Mucosa of descending colon (tissue), 3 donors: ENCODE results near the gene COL18A1. TPM values are rescaled to one million over a fixed set of nuclear protein-coding genes. Genes with fewer than 3 reads are reported as not detected.

Experiments
- ATAC-seq: fragments of 200-7000 bp; cut with Tn5 transposase; one replicate; pipeline ENCODE4 v1.9.1; 2020; ENCODE audit warnings: mild to moderate bottlenecking, moderate library complexity
- DNase-seq, 3 donors: peaks; one replicate each; pipeline ENCODE4 v3.0.0-alpha.2; 2020
- H3K36me3 ChIP-seq: fragments of 200-600 bp; one replicate; pipeline ENCODE4 v1.8.0; 2021; ENCODE audit warnings: low read depth, mild to moderate bottlenecking
- H3K4me1 ChIP-seq: fragments of 200-600 bp; one replicate; pipeline ENCODE4 v1.8.0; 2021; ENCODE audit warnings: low read depth, mild to moderate bottlenecking
- H3K4me3 ChIP-seq: fragments of 200-600 bp; one replicate; pipeline ENCODE4 v1.8.0; 2021; ENCODE audit warnings: mild to moderate bottlenecking
- H3K9me3 ChIP-seq: fragments of 200-600 bp; one replicate; pipeline ENCODE4 v1.8.0; 2021; ENCODE audit warnings: mild to moderate bottlenecking
- intact Hi-C, 2 donors: fragments of 100-400 bp; cut with DNase I in 1 of 2; cut with micrococcal nuclease in 1 of 2; formaldehyde crosslinking; loops; one replicate each; pipeline versions ENCODE4 v1.11.0 to v1.11.1; 2022; cut with DNase I, micrococcal nuclease
- total RNA-seq, 3 donors: library from RNA; stranded (reverse); fragmentation: NEBNext Ultra II Directional in 2 of 3; extraction: Animal tissue kit (Norgen Biotek cat#: 25700) in 2 of 3; gene quantifications; one replicate each; pipeline versions ENCODE4 v1.2.1 to v1.2.4, GENCODE V29; 2021 to 2023
- TF ChIP-seq, protein P1 (sequence below): fragments of 200-600 bp; IDR thresholded peaks from one replicate; pipeline ENCODE4 v1.8.0; 2022; ENCODE audit warnings: antibody characterized with exemption, mild to moderate bottlenecking
- donor health status: DM: no; HTN: no; CAD: no; lungs with moderate emphysema.
- donor health status: DM: no; HTN: no; CAD: no.
- donor health status: DM: no; HTN: yes; CAD: no.

The COL18A1 gene
- total RNA-seq, 3 donors from 2014 or later: 4.6 to 46.9 (median 21.3) TPM

- no peaks in the 10 kb centered on the region for H3K36me3 ChIP-seq
- ATAC-seq: no peak
Observed at GRCh38 chr21:45491056-45491455, 86.1 kb downstream of the COL18A1 start.

DNA sequence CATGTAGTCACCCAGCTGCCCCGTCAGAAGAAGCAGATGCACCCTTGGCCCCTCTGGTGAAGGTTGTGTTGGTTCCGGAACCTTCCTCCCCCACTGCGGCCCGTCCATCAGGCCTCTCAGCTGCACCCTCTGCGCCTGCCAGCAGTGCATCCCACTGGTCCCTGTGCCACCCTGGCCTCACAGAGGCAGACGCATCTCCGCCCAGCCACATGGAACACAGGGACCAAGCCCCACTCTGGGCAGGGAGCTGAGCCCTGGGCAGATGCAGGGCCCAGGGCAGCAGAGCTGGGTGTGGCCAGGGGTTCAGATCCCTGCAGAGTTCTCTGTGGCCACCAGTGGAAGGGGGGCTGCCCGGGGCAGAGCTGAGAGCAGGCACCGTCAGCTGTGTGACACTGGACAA is 86.7 kb downstream of the COL18A1 start:
- Histone ChIP-seq H3K9me3 (no peaks in the 10 kb centered on the region), H3K36me3 (no peaks in the 10 kb centered on the region), H3K4me3 (no peak overlapping the region), H3K4me1 (no peaks in the 10 kb centered on the region)
- ATAC-seq (no peak), DNase-seq (no peak)
- TF ChIP-seq, protein P1, sequence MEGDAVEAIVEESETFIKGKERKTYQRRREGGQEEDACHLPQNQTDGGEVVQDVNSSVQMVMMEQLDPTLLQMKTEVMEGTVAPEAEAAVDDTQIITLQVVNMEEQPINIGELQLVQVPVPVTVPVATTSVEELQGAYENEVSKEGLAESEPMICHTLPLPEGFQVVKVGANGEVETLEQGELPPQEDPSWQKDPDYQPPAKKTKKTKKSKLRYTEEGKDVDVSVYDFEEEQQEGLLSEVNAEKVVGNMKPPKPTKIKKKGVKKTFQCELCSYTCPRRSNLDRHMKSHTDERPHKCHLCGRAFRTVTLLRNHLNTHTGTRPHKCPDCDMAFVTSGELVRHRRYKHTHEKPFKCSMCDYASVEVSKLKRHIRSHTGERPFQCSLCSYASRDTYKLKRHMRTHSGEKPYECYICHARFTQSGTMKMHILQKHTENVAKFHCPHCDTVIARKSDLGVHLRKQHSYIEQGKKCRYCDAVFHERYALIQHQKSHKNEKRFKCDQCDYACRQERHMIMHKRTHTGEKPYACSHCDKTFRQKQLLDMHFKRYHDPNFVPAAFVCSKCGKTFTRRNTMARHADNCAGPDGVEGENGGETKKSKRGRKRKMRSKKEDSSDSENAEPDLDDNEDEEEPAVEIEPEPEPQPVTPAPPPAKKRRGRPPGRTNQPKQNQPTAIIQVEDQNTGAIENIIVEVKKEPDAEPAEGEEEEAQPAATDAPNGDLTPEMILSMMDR: no peak
- intact Hi-C loops: no loop called here

More at GRCh38 chr21:45491056-45491455, 86.1 kb downstream of the COL18A1 start:
- no peaks in the 10 kb centered on the region for H3K4me1 ChIP-seq
- no peaks in the 10 kb centered on the region for H3K9me3 ChIP-seq
- DNase-seq: no peak
- H3K4me3 ChIP-seq: no peak overlapping the region
- TF ChIP-seq, protein P1: no peak
- intact Hi-C loops: no loop called here

DNA sequence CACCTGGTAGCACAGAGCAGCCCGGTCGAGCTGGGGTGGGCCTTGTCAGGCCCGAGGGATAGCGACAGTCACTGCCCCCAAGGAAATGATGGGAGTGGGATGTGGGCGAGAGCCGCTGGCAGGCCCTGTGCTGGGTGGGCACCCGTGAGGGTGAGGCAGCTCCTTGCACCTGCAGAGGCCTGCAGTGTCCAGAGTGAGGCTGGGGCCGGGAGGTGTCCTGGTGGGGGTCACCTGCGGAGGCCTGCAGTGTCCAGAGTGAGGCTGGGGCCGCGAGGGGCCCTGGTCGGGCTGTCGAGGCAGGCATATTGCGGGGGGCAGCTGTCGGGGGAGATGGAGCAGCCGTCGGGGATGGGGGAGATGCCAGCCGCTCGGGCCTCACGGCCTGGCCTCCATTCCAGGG is 87.8 kb downstream of the COL18A1 start:
- DNase-seq (no peak), ATAC-seq (no peak)
- TF ChIP-seq, protein P1: no peak
- H3K4me3 ChIP-seq: no peak overlapping the region
- no peaks in the 10 kb centered on the region for H3K9me3 ChIP-seq
- intact Hi-C loops: no loop called here
- no peaks in the 10 kb centered on the region for H3K36me3 ChIP-seq
- H3K4me1 ChIP-seq: no peaks in the 10 kb centered on the region

- no peaks in the 10 kb centered on the region for H3K9me3 ChIP-seq
- H3K4me1 ChIP-seq: no peaks in the 10 kb centered on the region
- intact Hi-C loops: no loop called here
- no peak overlapping the region for H3K4me3 ChIP-seq
- ATAC-seq (no peak), DNase-seq (no peak)
- TF ChIP-seq, protein P1: no peak
- H3K36me3 ChIP-seq: no peaks in the 10 kb centered on the region
Observed at GRCh38 chr21:45493401-45494001, 88.5 kb downstream of the COL18A1 start.

DNA sequence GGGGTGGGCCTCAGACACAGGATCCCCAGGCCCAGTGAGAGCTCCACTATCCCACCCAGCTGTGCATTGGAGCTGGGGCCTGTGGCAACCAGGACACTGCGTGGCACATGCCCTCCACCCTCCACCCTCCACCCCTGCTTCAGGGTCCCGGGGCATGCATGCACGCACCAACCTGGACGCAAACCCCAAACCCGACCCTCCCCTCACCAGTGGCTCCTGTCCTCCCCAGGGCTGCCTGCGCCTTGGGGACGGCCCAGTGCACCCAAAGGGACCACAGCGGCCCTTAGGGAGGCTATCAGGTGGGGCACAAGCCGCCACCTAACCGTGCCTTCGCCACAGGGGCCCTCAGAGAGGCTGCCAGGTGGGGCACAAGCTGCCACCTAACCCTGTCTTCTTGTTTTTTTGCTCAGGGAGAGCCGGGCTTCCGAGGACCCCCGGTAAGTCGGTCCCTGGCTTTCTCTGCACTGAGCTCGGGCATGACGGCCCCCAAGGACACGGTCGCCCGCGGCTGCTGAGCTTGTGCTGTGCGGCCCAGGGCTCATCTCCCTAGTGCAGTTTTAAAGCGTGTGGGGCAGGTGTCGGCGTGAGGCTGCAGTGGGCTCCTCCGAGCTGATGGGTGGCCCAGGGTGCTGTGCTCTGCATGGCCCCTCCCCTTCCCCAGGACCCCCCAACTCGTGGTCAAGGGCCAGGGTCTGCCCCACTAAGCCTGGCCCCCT is 89.3 kb downstream of the COL18A1 start:
- ATAC-seq (no peak), DNase-seq (no peak)
- intact Hi-C loops: no loop called here
- no peaks in the 10 kb centered on the region for H3K4me1 ChIP-seq
- no peaks in the 10 kb centered on the region for H3K9me3 ChIP-seq
- TF ChIP-seq, protein P1: no peak
- H3K36me3 ChIP-seq: no peaks in the 10 kb centered on the region
- H3K4me3 ChIP-seq: no peak overlapping the region
